Heart right ventricle (tissue), 16 donors: ENCODE data around the gene WWOX. TPM values are rescaled to one million over a fixed set of nuclear protein-coding genes. Genes with fewer than 3 reads are reported as not detected.

Source experiments
- ATAC-seq, 8 donors: fragments of 200-7000 bp; cut with Tn5 transposase; one replicate each; pipeline ENCODE4 v1.9.1; 2020; ENCODE audit warnings: mild to moderate bottlenecking in 8 of 8, moderate library complexity in 8 of 8, moderate number of reproducible peaks in 1 of 8
- DNase-seq, 2 donors: peaks; one replicate each; pipeline ENCODE4 v3.0.0-alpha.2; 2020
- H3K27ac ChIP-seq, 10 donors: fragments of 200-600 bp; sonication (generic) in 2 of 10; one replicate each; pipeline versions ENCODE4 v1.5.0 to v1.8.0; 2020 to 2022; ENCODE audit warnings: mild to moderate bottlenecking in 3 of 10
- H3K27me3 ChIP-seq, 7 donors: fragments of 200-600 bp; one replicate each; pipeline ENCODE4 v1.8.0; 2021 to 2022; ENCODE audit warnings: mild to moderate bottlenecking in 2 of 7
- H3K36me3 ChIP-seq, 9 donors: fragments of 200-600 bp; sonication (generic) in 1 of 9; one replicate each; pipeline versions ENCODE4 v1.5.0 to v1.8.0; 2020 to 2022; ENCODE audit warnings: mild to moderate bottlenecking in 2 of 9
- H3K4me1 ChIP-seq, 9 donors: fragments of 200-600 bp; sonication (generic) in 1 of 9; one replicate each; pipeline versions ENCODE4 v1.5.0 to v1.8.0; 2020 to 2022; ENCODE audit warnings: mild to moderate bottlenecking in 4 of 9
- H3K4me3 ChIP-seq, 10 donors: fragments of 200-600 bp; sonication (generic) in 2 of 10; one replicate each; pipeline versions ENCODE4 v1.5.0 to v1.8.0; 2020 to 2022; ENCODE audit warnings: mild to moderate bottlenecking in 7 of 10, moderate library complexity in 2 of 10
- H3K9me3 ChIP-seq, 11 donors: fragments of 200-600 bp in 10 of 11; sonication (generic) in 2 of 11; one replicate each; pipeline versions ENCODE4 v1.5.0 to v1.8.0; 2013 to 2022; ENCODE audit warnings: mild to moderate bottlenecking in 2 of 11, control low read depth in 1 of 11, moderate library complexity in 1 of 11
- CTCF ChIP-seq, 9 donors: fragments of 200-600 bp; sonication (generic) in 2 of 9; IDR thresholded peaks; one replicate each; pipeline versions ENCODE4 v1.5.0 to v1.8.0; 2021 to 2022; ENCODE audit warnings: antibody characterized with exemption in 9 of 9, mild to moderate bottlenecking in 5 of 9, moderate library complexity in 1 of 9
- WGBS, 2 donors: extraction: QIAGEN DNeasy Blood & Tissue Kit; methylation state at CpG; one replicate each; pipeline ENCODE4 v1.1.7; 2013; ENCODE audit warnings: inconsistent platforms in 1 of 2; 5-methylcytosine and 5-hydroxymethylcytosine counted together
- intact Hi-C, 10 donors: fragments of 100-400 bp; cut with DNase I; formaldehyde crosslinking; loops; one replicate each; pipeline versions ENCODE4 v1.11.1 to v1.14.2; 2022
- polyA plus RNA-seq, 2 donors: library from polyadenylated mRNA; stranded (reverse); fragments of 200-250 nt; gene quantifications; one replicate each; pipeline ENCODE4 v1.2.3, GENCODE V29; 2013
- total RNA-seq, 10 donors: library from RNA; stranded (reverse); fragmentation: NEBNext Ultra II Directional in 3 of 10; extraction: Animal tissue kit (Norgen Biotek cat#: 25700) in 3 of 10; gene quantifications; one replicate each; pipeline versions ENCODE4 v1.2.1 to v1.2.4, GENCODE V29; 2021 to 2023
- donor health status: Arrhythmogenic right ventricular cardiomyopathy.
- donor health status: ischemic (EF 13 %, LVEDD 7.1; RV severe dilation, severe dysfunction).
- donor health status: healthy with polysubstance abuse.
- donor health status: DM: no; HTN: yes; CAD: no.
- donor health status: DM: no; HTN: no; CAD: no.
- donor health status: ischemic (EF 25% LVEDD 6.9; RV normal size, moderate dysfunction).
- donor health status: ischemic (EF 25% LVEDD 5.7; RV mildly dilated, moderate dysfunction).
- donor health status: healthy.
- donor health status: DM: yes; HTN: yes; CAD: no.
- donor health status: Ischemic cardiomyopathy.
- donor health status: ischemic (EF 35%, LVEDD 5.7; RV mildly dilated, moderate dysfunction).
- donor health status: nonischemic (EF 11% LVEDD 7.7; RV severe dilation, severe dysfunction).
- donor health status: DM: yes; HTN: yes; CAD: no.
- donor health status: PGD.
- donor health status: ischemic (EF 29% LVEDD 5.4; RV normal size, mild dysfunction).
- donor health status: nonischemic (EF 23%, LVEDD 6.1; RV moderate dilation, normal function).

WWOX gene
- total and polyA plus RNA-seq, 12 donors: 4.9 to 15.0 (median 9.9) TPM

- Histone ChIP-seq H3K36me3 (no peaks in the 10 kb centered on the region), H3K4me1 (peaks cover 2 to 11% (median 9%) of the 10 kb centered on the region in 9 donors), H3K9me3 (no peaks in the 10 kb centered on the region), H3K27ac (no peak overlapping the region), H3K4me3 (no peak overlapping the region), H3K27me3 (no peaks in the 10 kb centered on the region)
- no peak for TF ChIP-seq CTCF (IDR thresholded peaks at IDR 0.05)
- no peak for ATAC-seq
- WGBS, 2 donors: 94% methylated on average over 2 of the region's 2 CpGs
- intact Hi-C loops: no loop called here
- DNase-seq: no peak
Measured at GRCh38 chr16:78822509-78822908, 723.1 kb downstream of the WWOX start.

GRCh38 chr16:78823027-78823426 is 723.6 kb downstream of the WWOX start:
- intact Hi-C loops: no loop called here
- ATAC-seq (no peak), DNase-seq (no peak)
- TF ChIP-seq CTCF (IDR thresholded peaks at IDR 0.05): no peak
- Histone ChIP-seq H3K4me1 (peaks cover 0 to 5% (median 4%) of the 10 kb centered on the region in 9 donors), H3K36me3 (no peaks in the 10 kb centered on the region), H3K27ac (no peak overlapping the region), H3K27me3 (no peaks in the 10 kb centered on the region), H3K9me3 (no peaks in the 10 kb centered on the region), H3K4me3 (no peak overlapping the region)
- 68 to 69% methylated on average over 6 of the region's 6 CpGs for whole genome bisulfite sequencing, 2 donors

- Histone ChIP-seq H3K9me3 (no peaks in the 10 kb centered on the region), H3K36me3 (no peaks in the 10 kb centered on the region), H3K27ac (no peak overlapping the region), H3K4me3 (no peak overlapping the region), H3K4me1 (no peaks in the 10 kb centered on the region), H3K27me3 (no peaks in the 10 kb centered on the region)
- WGBS, 2 donors: 100% methylated on average over 1 of the region's 1 CpG
- DNase-seq (no peak), ATAC-seq (no peak)
- intact Hi-C loops: no loop called here
- TF ChIP-seq CTCF (IDR thresholded peaks at IDR 0.05): no peak
Measured at GRCh38 chr16:78829280-78829679, 729.8 kb downstream of the WWOX start.

- no peaks in the 10 kb centered on the region for H3K27me3 ChIP-seq
- H3K4me3 ChIP-seq: no peak overlapping the region
- no peak for DNase-seq
- intact Hi-C loops: no loop called here
- ATAC-seq: no peak
- H3K36me3 ChIP-seq: no peaks in the 10 kb centered on the region
- no peak overlapping the region for H3K27ac ChIP-seq
- TF ChIP-seq CTCF (IDR thresholded peaks at IDR 0.05): no peak
- no peaks in the 10 kb centered on the region for H3K9me3 ChIP-seq
- WGBS, 2 donors: 83% methylated on average over 9 of the region's 9 CpGs
- H3K4me1 ChIP-seq: no peaks in the 10 kb centered on the region
Measured at GRCh38 chr16:78830599-78830998, 731.1 kb downstream of the WWOX start.
